ENCODE data around the gene LAMTOR2. TPM values are rescaled to one million over a fixed set of nuclear protein-coding genes. Genes with fewer than 3 reads are reported as not detected.

LAMTOR2 gene
- total and polyA plus RNA-seq, 2 of the 8 experiments (the other 6 are each of a cell fraction or from before 2014, with no cell fraction given), result 54.7 to 122 TPM

DNA sequence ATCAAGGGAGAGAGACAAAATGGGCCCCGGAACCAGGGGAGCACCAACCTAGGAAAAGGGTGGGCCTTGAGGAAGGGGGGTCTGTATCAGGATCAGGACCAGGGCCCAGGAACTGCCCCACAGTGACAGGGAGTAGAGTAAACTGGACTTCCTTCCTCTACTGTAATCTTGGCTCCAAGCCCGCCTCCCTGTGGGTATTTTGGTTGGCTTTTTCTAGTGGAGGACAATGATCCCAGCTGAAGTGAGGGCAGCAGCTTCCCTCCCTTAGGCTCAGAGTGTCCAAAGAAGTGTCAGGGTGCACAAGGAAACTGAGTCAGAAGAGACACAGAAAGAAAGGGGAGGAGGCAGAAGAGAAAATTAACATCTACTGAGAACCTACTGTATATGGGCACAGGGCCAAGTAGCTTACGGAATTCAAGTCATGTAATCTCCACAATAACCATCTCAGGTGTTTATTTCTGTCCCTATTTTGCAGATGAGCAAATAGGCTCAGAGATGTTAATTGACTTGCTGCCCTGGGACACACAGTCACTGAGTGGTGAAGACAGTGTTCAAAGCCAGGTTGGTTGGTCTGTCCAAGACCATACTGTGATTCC, 5.8 kb upstream of the LAMTOR2 start:
- 87% methylated on average over 3 of the region's 3 CpGs; no CpG with 5 or more reads in 1 of the 2 experiments for WGBS, 2 experiments (ENCODE audit: extremely low coverage in 1 of 2, insufficient coverage in 1 of 2, insufficient read length in 1 of 2, insufficient replicate concordance in 2 of 2, low coverage in 1 of 2, low lambda C conversion rate in 2 of 2, missing lambda C conversion rate in 1 of 2)
- Histone ChIP-seq H3K4ac (replicated peaks; ENCODE audit: insufficient read length, low read depth, low read length) (no peak overlapping the region), H2BK20ac (ENCODE audit: low read length) (no peak overlapping the region), H3K4me2 (ENCODE audit: insufficient read depth in 1 of 2, low read depth in 2 of 2, low read length in 2 of 2) (no peak overlapping the region), H4K8ac (ENCODE audit: extremely low read depth, insufficient read depth, low read length) (no peak overlapping the region), H2BK15ac (ENCODE audit: low read length) (no peak overlapping the region), H3K14ac (ENCODE audit: insufficient read length) (no peak overlapping the region), H4K20me1 (replicated peaks in 1 of 2; ENCODE audit: control insufficient read depth in 1 of 2, insufficient read depth in 2 of 2, low read length in 2 of 2) (no peaks in the 10 kb centered on the region), H2BK5ac (ENCODE audit: low read depth, low read length) (no peak overlapping the region), H2BK12ac (ENCODE audit: low read depth, low read length) (no peak overlapping the region), H3K79me2 (ENCODE audit: control insufficient read depth in 1 of 2, insufficient read depth in 2 of 2, low read length in 2 of 2) (peaks cover 0 to 18% of the 10 kb centered on the region in 2 experiments; a peak in 3 of 4 replicates), H3K36me3 (ENCODE audit: control insufficient read depth in 2 of 4, insufficient read depth in 4 of 4, low read length in 3 of 4) (peaks cover 12 to 28% (median 23%) of the 10 kb centered on the region in 4 experiments; a peak in 7 of 8 replicates), H3K4me3 (ENCODE audit: extremely low read depth in 1 of 4, insufficient read depth in 2 of 4, low read depth in 3 of 4, low read length in 4 of 4) (no peak overlapping the region), H3K23me2 (ENCODE audit: low read depth, low read length) (no peaks in the 10 kb centered on the region), H3K4me1 (replicated peaks in 1 of 4; ENCODE audit: control insufficient read depth in 3 of 4, insufficient read depth in 4 of 4, low read length in 3 of 4) (no peaks in the 10 kb centered on the region), H4K91ac (replicated peaks; ENCODE audit: insufficient read length, low read length) (no peak overlapping the region), H2BK120ac (replicated peaks; ENCODE audit: low read depth, low read length) (no peak overlapping the region), H3K9me3 (ENCODE audit: insufficient read depth in 2 of 2, low read depth in 1 of 2, low read length in 1 of 2) (no peaks in the 10 kb centered on the region), H3K18ac (ENCODE audit: extremely low read depth, low read length) (no peak overlapping the region), H4K5ac (ENCODE audit: insufficient read length, low read depth, low read length) (no peak overlapping the region), H3K9ac (replicated peaks in 1 of 4; ENCODE audit: extremely low read depth in 1 of 4, low read depth in 3 of 4, low read length in 3 of 4) (no peak overlapping the region), H3K27me3 (replicated peaks in 1 of 4; ENCODE audit: control insufficient read depth in 3 of 4, extremely low read depth in 1 of 4, insufficient read depth in 3 of 4, low read length in 3 of 4) (no peaks in the 10 kb centered on the region), H3K56ac (replicated peaks; ENCODE audit: insufficient read length, low read depth, low read length) (no peak overlapping the region), H2AK5ac (ENCODE audit: low read depth, low read length) (no peak overlapping the region), H3K79me1 (ENCODE audit: low read depth, low read length) (peaks cover 3% of the 10 kb centered on the region), H2AFZ (ENCODE audit: low read length) (no peak overlapping the region), H3K27ac (ENCODE audit: low read depth, low read length) (no peak overlapping the region), H3K23ac (ENCODE audit: insufficient read length) (no peak overlapping the region)
- FAIRE-seq (no peak), DNase-seq (ENCODE audit: low read depth in 1 of 2, low spot score in 2 of 2) (no peak)
- POLR2A ChIA-PET (ENCODE audit: partially characterized antibody), result interaction anchor here (1.1 to 1.2 kb wide), 2 partner anchors 28 to 135 kb away, joined by 3 read pairs; partner anchors contain the start of gene SSR2
- CTCF ChIA-PET (ENCODE audit: partially characterized antibody), result interaction anchor here (0.5 to 12.9 kb wide), 9 partner anchors 12 to 277 kb away, joined by 3 to 139 read pairs (median 4); no protein-coding TSS in a partner anchor
- TF ChIP-seq SP1 (IDR thresholded peaks at IDR 0.05; ENCODE audit: low read depth, low read length) (no peak), NANOG (IDR thresholded peaks at IDR 0.05; ENCODE audit: insufficient read depth, low read depth, low read length, poor library complexity, severe bottlenecking) (no peak), POU5F1 (IDR thresholded peaks at IDR 0.05; ENCODE audit: low read depth, low read length) (no peak), CBX5 (IDR thresholded peaks at IDR 0.05; ENCODE audit: low read depth, low read length) (no peak), FOSL1 (IDR thresholded peaks at IDR 0.05; ENCODE audit: insufficient read depth, low read depth, low read length) (no peak), KDM1A (IDR thresholded peaks at IDR 0.05; ENCODE audit: borderline replicate concordance, low read length) (no peak), BACH1 (IDR thresholded peaks at IDR 0.05; ENCODE audit: low read length) (no peak), TAF7 (optimal IDR thresholded peaks at IDR 0.05; ENCODE audit: borderline replicate concordance, low read depth, low read length) (no peak), SUZ12 (IDR thresholded peaks at IDR 0.05; ENCODE audit: low read length) (no peak), CTBP2 (IDR thresholded peaks at IDR 0.05; ENCODE audit: borderline replicate concordance, insufficient read depth, insufficient read length, low read length) (no peak), GTF2F1 (IDR thresholded peaks at IDR 0.05; ENCODE audit: borderline replicate concordance, low read depth, low read length) (no peak)
- TF ChIP-seq, protein P1, sequence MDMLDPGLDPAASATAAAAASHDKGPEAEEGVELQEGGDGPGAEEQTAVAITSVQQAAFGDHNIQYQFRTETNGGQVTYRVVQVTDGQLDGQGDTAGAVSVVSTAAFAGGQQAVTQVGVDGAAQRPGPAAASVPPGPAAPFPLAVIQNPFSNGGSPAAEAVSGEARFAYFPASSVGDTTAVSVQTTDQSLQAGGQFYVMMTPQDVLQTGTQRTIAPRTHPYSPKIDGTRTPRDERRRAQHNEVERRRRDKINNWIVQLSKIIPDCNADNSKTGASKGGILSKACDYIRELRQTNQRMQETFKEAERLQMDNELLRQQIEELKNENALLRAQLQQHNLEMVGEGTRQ (IDR thresholded peaks at IDR 0.05; ENCODE audit: low read length), result no peak
